Activated CD8-positive, alpha-beta memory T cell treated with anti-CD3 and anti-CD28 coated beads, Interleukin-2, amount 50 U/mL, for 24 hours (primary cell): Measurements from ENCODE around the gene SCN2B.

Experiments
- DNase-seq: peaks from one replicate; pipeline ENCODE4 v3.0.0-alpha.2; 2020; ENCODE audit errors: extremely low read depth

Gene SCN2B

DNA sequence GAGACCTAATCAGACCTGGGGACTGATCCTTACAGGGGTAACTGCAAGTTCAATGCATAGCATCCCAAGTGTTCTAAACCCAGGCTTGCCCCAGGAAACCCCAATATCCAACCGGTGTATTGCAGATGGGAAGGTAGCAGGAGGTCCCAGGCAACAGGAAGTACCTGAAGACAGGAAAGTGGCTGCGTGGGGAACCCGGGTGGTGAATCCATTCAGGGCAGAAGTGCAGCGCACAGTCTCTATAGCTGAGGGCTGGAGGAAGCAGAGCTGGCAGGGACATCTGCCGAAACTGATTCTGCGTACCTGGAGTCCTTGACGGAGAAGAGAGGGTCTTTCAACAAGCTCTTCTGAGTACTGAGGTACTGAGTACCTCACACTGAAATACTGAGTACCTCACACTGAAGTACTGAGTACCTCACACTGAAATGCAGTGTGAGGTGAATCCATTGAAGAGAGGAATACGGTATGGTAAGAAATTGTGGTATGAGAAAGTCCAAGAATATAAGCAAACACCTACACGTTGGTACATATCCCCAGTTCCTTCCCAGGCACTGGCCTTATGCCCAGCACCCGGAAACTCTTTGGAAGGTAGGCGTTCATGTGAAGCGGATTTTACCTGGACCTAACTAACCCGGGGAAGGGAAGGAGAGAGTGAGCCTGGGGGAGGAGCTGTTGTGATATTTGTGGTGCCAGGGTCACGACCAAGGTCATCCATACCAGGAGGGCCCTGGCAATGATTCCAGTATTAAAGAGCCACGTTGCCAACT is 43.9 kb downstream of the SCN2B start:
- no peak for DNase-seq

DNA sequence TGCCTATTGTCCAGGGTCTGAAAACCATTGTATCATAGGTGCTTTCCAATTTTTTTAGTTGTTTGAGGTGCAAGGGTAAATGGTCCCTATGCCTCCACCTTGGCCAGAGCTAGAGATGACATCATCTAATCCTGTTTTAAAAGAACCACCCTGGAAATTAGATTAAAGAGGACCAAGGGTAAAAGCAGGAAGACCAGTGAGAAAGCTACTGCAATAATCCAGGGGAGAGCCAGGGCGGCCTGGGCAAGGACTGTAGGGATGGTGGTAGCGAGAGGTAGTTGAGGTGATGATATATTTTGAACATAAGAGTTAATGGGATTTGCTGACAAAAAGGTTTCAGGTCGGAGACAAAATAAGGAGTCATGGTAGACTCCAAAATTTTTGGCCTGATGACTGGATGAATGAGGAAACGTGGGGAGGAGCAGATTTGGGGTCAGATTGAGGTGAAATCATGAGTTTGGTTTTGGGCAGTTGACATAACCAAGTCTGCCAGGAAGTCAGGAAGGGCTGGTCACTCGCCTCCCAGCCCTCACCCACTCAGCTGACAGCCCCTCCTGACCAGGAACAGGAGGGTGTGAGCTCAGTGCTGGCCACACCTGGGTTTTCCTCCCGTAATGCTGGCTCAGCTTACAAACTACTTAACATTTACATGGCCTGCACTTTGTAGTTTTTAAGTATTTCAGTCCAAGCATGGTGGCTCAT is 46.8 kb downstream of the SCN2B start:
- no peak for DNase-seq

DNA sequence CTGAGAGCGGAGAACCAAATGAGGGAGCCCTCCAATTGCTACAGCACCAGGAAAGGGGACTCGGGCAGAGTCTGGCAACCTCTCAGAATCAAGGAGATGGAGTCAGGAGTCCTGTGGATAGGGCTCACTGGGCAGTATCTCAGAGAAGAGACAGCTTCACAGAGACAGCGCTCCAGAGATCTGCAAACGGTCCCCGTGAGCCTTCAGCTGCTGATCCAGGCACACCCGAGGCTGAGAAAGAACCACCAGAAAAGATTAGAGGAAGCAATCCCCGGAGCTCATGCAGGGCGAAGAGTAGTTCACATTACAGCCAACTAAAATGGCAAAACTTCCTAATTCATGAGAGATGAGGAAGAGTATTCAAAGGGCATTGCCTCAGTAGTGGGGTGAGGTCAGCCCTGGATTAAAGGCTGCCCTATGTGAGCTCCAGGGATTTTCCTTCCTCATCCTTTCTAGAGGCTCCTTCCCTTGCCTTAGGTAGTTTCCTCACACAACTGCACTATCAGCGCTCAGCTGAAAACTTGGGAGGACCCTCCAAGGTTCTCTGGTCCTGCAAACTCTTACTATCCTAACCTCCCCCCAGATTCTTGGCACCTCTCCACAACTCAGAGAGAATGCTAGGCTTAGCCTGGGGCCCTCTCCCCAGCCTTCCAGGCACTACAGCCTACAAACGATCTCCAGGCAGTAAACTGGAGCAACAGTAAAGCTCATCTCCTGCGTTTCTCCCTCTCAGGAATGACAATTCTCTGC is 47.5 kb downstream of the SCN2B start:
- no peak for DNase-seq

DNA sequence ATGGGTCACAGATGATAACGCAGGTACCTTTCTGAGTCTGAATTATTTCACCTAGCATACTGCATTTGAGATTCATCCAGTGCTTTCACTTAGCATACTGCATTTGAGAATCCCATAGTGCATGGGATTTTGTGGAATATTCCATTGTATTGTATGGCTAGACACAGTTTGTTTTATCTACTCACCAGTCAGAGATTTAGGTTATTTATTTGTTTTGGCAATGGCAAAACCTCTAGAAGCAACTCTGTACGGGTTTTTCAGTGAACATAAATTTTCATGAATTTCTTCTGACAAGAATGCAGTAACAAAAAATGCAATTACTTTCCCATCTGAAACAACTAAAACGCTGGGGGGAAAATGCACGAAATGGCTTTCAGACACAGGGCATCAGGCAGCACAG is 48.1 kb downstream of the SCN2B start:
- no peak for DNase-seq

DNA sequence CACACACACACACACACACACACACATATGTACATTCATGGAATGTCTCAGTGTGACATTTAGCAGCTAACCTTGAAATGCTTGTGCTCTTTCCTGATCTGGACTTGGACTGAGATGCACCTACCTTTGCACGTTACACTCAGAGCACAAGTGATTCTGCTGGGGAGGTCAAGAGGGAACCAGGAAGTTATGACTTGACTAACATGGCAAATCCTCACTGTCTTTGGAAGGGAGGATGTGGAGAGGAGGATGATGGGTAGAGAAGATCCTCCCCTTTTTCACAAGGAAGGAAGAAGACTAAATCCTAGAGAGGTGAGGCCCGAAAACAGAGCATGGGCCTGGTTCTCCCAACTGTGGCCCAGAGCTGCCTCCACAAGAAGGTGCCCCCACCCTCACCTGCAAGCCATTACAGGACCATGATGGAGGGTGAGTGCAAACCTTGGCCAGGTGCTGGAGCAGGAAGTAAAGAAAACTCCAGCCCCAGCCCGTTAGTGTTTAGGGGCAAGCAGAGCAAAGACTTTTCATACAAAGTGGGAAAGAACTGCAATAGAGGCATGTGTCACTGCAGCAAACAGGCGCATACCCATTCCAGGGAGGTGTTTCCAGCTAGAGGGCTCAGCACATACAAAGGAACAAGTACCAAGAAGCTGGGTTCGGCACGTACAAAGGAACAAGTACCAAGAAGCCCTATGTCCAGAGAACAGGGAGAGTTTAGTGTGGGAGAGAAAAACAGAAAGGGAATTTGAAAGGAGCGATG is 50.2 kb downstream of the SCN2B start:
- DNase-seq = no peak

DNA sequence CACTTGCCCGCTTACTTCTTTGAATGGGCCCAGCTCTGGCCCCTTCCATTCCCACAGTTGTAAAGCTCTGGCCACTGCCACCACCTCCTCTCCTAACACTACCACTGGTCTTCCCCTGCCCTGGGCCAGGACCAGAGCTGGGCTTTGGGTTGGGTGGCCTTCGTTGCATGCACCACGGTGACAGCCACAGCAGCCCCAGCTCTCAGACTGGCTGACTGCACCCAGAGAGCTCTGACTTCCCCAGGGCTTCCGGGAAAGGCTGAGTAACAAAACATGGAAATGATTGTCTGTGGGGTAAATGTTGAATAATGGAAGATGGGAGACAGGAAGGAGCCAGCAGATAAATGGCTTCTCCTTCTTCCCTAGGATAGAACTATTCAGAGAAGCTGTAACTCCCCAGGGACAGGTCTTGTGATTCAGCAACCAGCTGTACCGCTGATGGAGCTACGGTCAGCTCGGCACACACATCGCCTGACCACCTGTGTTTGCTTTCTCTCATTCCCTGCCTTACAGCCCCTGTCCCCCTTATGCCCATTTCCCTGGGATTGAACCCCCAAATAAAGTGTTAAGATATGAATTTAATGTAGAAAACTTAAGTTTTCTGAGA is 51.4 kb downstream of the SCN2B start:
- DNase-seq = no peak

DNA sequence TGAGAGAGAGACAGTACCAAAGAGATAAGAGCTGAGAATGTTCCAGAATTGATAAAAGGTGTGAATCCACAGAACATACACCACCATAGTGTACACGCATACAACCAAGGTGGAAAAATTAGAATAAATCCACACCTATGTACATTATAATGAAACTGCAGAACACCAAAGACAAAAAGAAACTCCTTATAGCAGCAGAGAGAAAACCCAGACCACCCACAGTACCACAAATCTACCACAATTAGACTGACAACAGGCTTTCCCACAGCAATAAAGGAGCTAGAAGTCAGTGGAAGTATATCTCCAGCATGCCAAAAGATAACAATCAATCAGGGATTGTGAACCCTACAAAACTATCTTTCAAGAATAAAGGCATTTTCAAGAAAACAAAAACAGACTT is 55.6 kb downstream of the SCN2B start:
- no peak for DNase-seq

DNA sequence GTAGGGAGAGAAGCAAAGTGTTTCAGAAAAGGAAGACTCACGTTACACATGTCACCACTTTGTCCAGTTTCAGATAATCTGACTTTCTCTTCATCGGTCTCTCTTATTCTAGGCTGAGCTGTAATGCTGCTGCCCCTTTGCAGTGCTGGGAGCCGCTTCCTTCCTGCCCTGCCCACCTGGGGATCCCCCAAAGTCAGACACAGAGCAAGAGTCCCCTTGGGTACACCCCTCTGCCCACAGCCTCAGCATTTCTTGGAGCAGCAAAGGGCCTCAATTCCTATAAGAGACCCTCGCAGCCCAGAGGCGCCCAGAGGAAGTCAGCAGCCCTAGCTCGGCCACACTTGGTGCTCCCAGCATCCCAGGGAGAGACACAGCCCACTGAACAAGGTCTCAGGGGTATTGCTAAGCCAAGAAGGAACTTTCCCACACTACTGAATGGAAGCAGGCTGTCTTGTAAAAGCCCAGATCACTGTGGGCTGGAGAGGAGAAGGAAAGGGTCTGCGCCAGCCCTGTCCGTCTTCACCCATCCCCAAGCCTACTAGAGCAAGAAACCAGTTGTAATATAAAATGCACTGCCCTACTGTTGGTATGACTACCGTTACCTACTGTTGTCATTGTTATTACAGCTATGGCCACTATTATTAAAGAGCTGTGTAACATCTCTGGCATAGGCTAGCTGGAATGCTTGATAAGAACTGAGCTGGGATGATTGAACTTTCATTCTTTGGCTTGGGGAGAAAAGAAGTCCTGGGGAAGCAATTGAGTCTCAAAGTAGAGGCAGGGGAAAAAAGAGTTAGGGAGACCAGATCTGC is 58.4 kb downstream of the SCN2B start:
- DNase-seq = no peak

DNA sequence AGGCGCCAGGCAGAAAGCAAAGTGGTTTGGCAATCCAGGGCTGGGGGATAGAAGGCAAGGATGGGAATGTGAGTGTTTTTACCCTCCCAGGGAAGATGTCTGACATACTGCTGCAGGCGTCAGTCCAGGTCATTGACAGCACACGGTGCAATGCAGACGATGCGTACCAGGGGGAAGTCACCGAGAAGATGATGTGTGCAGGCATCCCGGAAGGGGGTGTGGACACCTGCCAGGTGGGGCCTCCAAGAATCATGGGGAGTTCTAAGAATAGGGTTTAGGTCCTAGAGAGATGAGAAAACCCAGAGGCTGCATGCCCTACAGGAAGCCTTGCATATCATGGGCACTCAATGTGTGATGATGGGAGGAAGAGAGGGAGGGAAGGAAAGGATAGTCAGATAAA is 61.4 kb downstream of the SCN2B start:
- no peak for DNase-seq

DNA sequence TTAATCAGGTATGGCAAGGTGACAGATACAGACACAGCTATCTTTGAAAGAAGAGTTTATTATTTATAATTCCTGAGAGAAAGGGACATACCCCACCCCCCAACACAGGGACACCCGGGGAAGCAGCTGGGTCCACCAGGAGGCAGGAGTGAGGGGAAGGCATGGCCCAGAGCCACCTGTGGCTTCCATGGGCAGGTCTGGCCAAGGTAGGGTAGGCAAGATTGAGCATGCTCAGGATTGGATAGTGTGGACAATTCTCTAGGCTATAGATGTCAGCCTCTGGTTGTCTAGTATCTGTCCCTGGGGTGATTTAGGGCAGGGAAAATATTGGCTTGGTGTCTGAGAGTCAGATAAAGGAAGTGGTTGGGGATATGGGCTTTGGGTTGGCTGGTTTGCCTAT is 62.2 kb downstream of the SCN2B start:
- no peak for DNase-seq

DNA sequence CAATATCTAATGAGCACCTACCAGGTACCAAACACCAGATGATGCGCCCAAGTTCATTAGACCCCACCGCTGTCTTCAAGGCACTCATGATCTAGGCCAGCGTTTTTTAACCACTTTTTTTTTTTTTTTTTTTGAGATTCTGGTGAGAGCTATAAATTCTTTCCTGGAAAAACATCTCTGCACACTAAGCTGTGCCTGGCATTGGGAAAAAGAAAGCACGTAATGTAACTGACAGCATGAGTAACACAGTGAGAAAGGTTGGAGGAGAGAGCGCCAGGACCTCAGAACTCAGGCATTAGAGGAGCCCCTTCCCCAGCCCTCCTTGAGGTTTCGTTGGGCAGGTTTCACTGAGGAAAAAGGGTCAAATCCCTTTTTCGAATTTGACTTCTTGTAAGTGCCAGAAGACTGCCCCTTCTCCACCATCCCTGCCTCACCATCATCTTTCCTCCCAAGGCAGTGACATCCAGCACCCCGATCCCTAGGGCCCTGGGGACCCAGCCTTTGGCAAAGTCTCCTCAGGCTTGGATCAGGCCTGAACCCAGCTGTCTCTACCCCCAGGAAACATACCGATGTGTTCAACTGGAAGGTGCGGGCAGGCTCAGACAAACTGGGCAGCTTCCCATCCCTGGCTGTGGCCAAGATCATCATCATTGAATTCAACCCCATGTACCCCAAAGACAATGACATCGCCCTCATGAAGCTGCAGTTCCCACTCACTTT is 63.6 kb downstream of the SCN2B start:
- DNase-seq = no peak
